Nephron (organoid): ENCODE results near the gene KRT71.

Experiments
- H3K27ac Mint-ChIP-seq, 3 experiments: 2 replicates each; pipeline ENCODE4 v1.8.0; 2020; ENCODE audit warnings: mixed read lengths in 3 of 3, mild to moderate bottlenecking in 2 of 3, moderate library complexity in 1 of 3
- H3K27me3 Mint-ChIP-seq: 2 replicates; pipeline ENCODE4 v1.8.0; 2021; ENCODE audit warnings: low read depth, mild to moderate bottlenecking, moderate library complexity, mixed read lengths
- H3K36me3 Mint-ChIP-seq: 2 replicates; pipeline ENCODE4 v1.8.0; 2020; ENCODE audit warnings: low read depth, mixed read lengths
- H3K4me1 Mint-ChIP-seq: 2 replicates; pipeline ENCODE4 v1.8.0; 2020; ENCODE audit warnings: mixed read lengths
- H3K4me3 Mint-ChIP-seq, 3 experiments: 2 replicates each; pipeline ENCODE4 v1.8.0; 2020; ENCODE audit warnings: mild to moderate bottlenecking in 3 of 3, mixed read lengths in 3 of 3, moderate library complexity in 2 of 3
- H3K9me3 Mint-ChIP-seq: 2 replicates; pipeline ENCODE4 v1.8.0; 2020; ENCODE audit warnings: mixed read lengths
- TF ChIP-seq, protein P1 (sequence below), 3 experiments: fragments of 200-600 bp; sonication (generic); IDR thresholded peaks; one replicate each; pipeline ENCODE4 v1.5.0; 2021; ENCODE audit warnings: antibody characterized with exemption in 3 of 3; ENCODE audit not compliant: unreplicated experiment in 3 of 3

Gene KRT71

DNA sequence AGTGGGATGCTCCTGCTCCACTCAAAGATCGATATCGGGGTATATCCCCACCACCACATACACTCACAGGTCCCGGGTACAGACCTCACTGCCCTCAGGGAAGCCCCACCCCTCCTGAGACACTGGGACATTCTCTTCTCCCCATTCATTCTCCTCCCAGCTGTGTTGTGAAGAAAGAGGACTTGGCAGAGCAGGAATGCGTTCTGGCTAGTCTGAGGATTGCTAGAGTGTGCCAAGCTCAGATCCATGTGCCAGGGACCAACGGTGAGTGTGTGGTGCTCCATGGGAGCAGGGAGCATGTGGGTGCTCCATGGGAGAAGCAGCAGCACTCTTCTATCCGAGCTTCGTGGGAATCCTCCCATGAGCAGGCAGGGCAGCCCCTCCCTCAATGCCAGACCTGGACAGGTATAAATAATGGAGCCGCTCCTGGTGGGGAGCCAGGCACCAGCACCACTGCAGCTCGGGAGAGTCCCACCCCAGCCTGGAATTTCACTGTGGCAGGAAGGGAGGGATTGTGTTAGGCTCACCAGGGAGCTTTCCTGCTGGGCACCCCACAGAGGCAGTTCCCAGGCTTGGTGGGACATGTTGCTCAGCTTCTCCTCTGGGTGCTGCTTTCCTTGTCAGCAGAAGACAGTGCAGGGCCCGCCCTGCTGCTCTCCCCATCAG lies 30.5 kb downstream of the KRT71 start:
- TF ChIP-seq, protein P1, sequence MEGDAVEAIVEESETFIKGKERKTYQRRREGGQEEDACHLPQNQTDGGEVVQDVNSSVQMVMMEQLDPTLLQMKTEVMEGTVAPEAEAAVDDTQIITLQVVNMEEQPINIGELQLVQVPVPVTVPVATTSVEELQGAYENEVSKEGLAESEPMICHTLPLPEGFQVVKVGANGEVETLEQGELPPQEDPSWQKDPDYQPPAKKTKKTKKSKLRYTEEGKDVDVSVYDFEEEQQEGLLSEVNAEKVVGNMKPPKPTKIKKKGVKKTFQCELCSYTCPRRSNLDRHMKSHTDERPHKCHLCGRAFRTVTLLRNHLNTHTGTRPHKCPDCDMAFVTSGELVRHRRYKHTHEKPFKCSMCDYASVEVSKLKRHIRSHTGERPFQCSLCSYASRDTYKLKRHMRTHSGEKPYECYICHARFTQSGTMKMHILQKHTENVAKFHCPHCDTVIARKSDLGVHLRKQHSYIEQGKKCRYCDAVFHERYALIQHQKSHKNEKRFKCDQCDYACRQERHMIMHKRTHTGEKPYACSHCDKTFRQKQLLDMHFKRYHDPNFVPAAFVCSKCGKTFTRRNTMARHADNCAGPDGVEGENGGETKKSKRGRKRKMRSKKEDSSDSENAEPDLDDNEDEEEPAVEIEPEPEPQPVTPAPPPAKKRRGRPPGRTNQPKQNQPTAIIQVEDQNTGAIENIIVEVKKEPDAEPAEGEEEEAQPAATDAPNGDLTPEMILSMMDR (IDR thresholded peaks at IDR 0.05; ENCODE audit: unreplicated experiment in 3 of 3), result no peak
- H3K4me1 Mint-ChIP-seq, result no peaks in the 10 kb centered on the region
- H3K4me3 Mint-ChIP-seq, result no peak overlapping the region
- H3K9me3 Mint-ChIP-seq, result no peaks in the 10 kb centered on the region
- peaks cover 8% of the 10 kb centered on the region for H3K27me3 Mint-ChIP-seq
- H3K27ac Mint-ChIP-seq, result no peak overlapping the region
- H3K36me3 Mint-ChIP-seq, result no peaks in the 10 kb centered on the region

DNA sequence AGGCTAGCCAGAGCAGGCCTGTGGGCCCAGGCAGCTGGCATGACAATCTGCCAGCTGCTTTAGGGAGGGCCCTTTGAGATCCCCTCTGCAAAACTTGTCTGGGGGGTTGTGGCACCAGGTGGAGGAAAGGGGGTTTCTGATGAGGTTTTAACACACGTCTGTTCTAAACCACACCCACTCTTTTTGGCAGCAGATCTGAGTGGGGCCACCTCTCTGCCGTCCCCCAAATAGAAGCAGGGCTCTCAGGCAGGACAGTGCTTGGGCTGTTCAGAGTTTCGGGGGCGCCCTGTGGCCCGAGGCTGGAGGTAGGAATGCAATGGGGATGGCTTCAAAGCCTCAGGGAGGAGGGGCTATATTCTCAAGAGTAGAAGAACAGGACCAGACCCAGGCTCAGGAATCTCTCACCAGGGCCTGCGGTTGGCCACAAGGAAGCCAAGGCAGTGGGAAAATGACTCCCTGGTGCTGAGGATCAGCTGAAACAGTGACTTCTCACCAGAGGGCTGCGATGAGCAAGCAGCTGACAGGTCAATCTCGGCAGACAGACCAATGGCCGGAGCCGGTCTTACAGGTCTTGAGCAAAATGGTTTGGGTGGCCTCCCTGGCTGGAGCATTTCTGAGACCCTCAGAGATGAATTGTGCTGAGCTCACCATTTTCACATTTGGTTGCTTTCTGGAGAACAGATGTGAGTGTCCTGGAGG lies 31.2 kb downstream of the KRT71 start:
- no peaks in the 10 kb centered on the region for H3K36me3 Mint-ChIP-seq
- TF ChIP-seq, protein P1 (IDR thresholded peaks at IDR 0.05; ENCODE audit: unreplicated experiment in 3 of 3), result no peak
- H3K27ac Mint-ChIP-seq, result no peak overlapping the region
- H3K27me3 Mint-ChIP-seq, result peaks cover 8% of the 10 kb centered on the region
- H3K9me3 Mint-ChIP-seq, result no peaks in the 10 kb centered on the region
- no peaks in the 10 kb centered on the region for H3K4me1 Mint-ChIP-seq
- no peak overlapping the region for H3K4me3 Mint-ChIP-seq

DNA sequence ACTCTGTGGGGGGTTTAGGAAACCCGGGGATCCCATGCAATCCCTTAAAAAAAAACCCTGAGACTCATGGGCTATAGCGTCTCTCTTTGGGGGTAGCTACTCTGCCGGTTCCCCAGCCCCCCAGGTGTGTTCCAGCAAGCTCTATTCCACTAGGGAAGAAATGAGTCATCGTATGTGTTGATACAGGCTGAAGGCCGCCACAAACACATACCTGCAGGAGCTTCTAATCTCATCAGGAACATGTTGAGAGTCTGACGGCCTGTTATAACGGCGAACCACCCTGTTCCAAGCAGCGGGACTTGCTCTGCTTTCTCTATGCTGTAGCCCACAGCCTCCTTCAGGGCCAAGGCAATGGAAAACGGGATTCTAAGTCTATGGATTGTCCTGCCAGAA lies 31.8 kb downstream of the KRT71 start:
- Mint-ChIP-seq H3K36me3 (no peaks in the 10 kb centered on the region), H3K4me1 (no peaks in the 10 kb centered on the region), H3K27me3 (peaks cover 8% of the 10 kb centered on the region), H3K27ac (no peak overlapping the region), H3K4me3 (no peak overlapping the region), H3K9me3 (no peaks in the 10 kb centered on the region)
- TF ChIP-seq, protein P1 (IDR thresholded peaks at IDR 0.05; ENCODE audit: unreplicated experiment in 3 of 3), result no peak

DNA sequence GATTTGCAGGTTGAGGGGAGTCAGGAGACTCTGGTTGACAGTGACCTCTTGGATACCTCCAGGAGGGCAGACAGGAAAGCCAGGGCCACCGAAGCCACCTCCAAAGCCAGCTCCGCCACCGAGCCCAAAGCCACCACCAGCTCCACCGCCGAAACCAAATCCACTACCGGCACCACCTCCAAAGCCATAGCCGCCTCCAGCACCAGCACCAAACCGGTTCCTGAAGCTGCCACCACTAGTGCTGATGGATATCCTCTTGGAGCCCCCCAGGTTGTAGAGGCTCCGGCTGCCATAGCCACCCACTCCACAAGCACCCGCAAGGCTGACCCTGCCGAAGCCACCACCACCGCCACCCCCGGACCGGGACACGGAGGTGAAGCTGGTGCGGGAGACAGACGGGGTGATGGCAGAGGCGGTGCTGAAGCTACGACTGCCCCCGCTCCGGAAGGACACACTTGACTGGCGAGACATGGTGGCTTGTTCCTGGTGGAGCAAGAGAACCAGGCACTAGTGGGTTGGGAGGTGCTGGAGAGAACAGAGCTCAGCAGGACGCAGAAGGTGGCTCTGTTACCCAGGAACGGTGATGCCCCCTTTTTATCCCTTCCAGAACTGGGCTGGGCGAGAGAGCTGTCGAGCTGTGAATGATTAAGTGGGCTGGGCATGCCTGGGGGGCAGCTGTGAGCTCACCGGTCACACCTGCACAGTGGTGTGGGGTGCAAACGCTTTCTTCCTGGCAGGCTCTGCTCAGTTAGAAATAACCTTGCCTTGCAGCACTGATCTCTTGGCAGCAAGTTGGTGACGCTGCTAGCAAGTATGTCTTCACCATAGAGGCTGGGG lies 32.9 kb downstream of the KRT71 start, which contains the start of gene KRT5:
Gene KRT5, minus strand, starts transcription at position 569 of the 837 bp plus-strand sequence. Its CDS starts 98 bp downstream, at position 471.
- TF ChIP-seq, protein P1 (IDR thresholded peaks at IDR 0.05; ENCODE audit: unreplicated experiment in 3 of 3), result no peak
- H3K4me1 Mint-ChIP-seq, result no peaks in the 10 kb centered on the region
- H3K36me3 Mint-ChIP-seq, result no peaks in the 10 kb centered on the region
- no peak within 1 kb of the TSS for H3K4me3 Mint-ChIP-seq
- H3K27ac Mint-ChIP-seq, result no peak within 1 kb of the TSS
- peaks cover 11% of the 10 kb centered on the region for H3K27me3 Mint-ChIP-seq
- no peaks in the 10 kb centered on the region for H3K9me3 Mint-ChIP-seq

DNA sequence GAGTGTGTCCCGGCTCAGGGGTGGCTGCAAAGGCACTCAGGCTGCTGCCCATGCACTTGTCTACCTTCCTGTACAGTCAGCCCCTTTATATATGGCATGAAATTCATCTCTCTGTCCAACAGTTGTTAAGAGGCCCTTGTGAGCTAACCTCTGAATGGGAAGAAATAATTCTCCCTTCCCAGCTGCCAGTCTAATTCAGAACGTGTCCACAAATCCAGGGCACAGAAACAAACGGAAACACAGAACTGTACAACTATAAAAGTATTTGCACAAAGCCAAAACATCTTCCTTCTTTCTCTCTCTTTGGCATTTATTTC lies 33.6 kb downstream of the KRT71 start:
- no peaks in the 10 kb centered on the region for H3K36me3 Mint-ChIP-seq
- no peak overlapping the region for H3K27ac Mint-ChIP-seq
- no peak overlapping the region for H3K4me3 Mint-ChIP-seq

More for the DNA sequence above, 33.6 kb downstream of the KRT71 start:
- Mint-ChIP-seq H3K9me3 (no peaks in the 10 kb centered on the region), H3K27me3 (peaks cover 16% of the 10 kb centered on the region), H3K4me1 (no peaks in the 10 kb centered on the region)
- TF ChIP-seq, protein P1 (IDR thresholded peaks at IDR 0.05; ENCODE audit: unreplicated experiment in 3 of 3), result no peak
